T-helper 22 cell (primary cell): ENCODE measurements around the gene SLC6A11.

ENCODE experiments used
- DNase-seq: peaks from one replicate; pipeline ENCODE4 v3.0.0-alpha.2; 2020; ENCODE audit warnings: low read depth

SLC6A11 gene

GRCh38 chr3:10888518-10889090 is 72.6 kb downstream of the SLC6A11 start:
- DNase-seq: no peak

- no peak for DNase-seq
These were observed 73.4 kb downstream of the SLC6A11 start for GRCh38 chr3:10889206-10889960.

- DNase-seq: no peak
These were observed 74.6 kb downstream of the SLC6A11 start for GRCh38 chr3:10890665-10891064.

GRCh38 chr3:10892622-10893021 is 76.6 kb downstream of the SLC6A11 start:
- DNase-seq: no peak

- no peak for DNase-seq
These were observed 85.4 kb downstream of the SLC6A11 start for GRCh38 chr3:10901296-10901945.

- no peak for DNase-seq
These were observed 91.2 kb downstream of the SLC6A11 start for GRCh38 chr3:10907262-10907661.

- no peak for DNase-seq
These were observed 94.3 kb downstream of the SLC6A11 start for GRCh38 chr3:10910367-10910766.

GRCh38 chr3:10911350-10912002 is 95.4 kb downstream of the SLC6A11 start:
- DNase-seq: no peak

GRCh38 chr3:10912786-10913185 is 96.8 kb downstream of the SLC6A11 start:
- DNase-seq: no peak

- no peak for DNase-seq
These were observed 99.3 kb downstream of the SLC6A11 start for GRCh38 chr3:10915376-10915775.

- no peak for DNase-seq
These were observed 101.1 kb downstream of the SLC6A11 start for GRCh38 chr3:10917176-10917575.

- DNase-seq: no peak
These were observed 102.0 kb downstream of the SLC6A11 start for GRCh38 chr3:10918011-10918410.

- no peak for DNase-seq
These were observed 103.6 kb downstream of the SLC6A11 start for GRCh38 chr3:10919636-10920035.

- DNase-seq: no peak
These were observed 109.6 kb downstream of the SLC6A11 start for GRCh38 chr3:10925436-10926255.

- DNase-seq: no peak
These were observed 110.3 kb downstream of the SLC6A11 start for GRCh38 chr3:10926256-10926810.

GRCh38 chr3:10926811-10927521 is 110.9 kb downstream of the SLC6A11 start:
- DNase-seq: no peak

GRCh38 chr3:10927551-10927950 is 111.5 kb downstream of the SLC6A11 start:
- no peak for DNase-seq

GRCh38 chr3:10928407-10928960 is 112.5 kb downstream of the SLC6A11 start:
- no peak for DNase-seq

GRCh38 chr3:10928961-10929471 is 113.0 kb downstream of the SLC6A11 start:
- no peak for DNase-seq

- DNase-seq: no peak
These were observed 114.1 kb downstream of the SLC6A11 start for GRCh38 chr3:10929978-10930665.
